Measurements from ENCODE around the gene KCNA5. TPM values are rescaled to one million over a fixed set of nuclear protein-coding genes. Genes with fewer than 3 reads are reported as not detected.

Gene KCNA5
- total and polyA plus RNA-seq, 9 of the 15 experiments (the other 6 are each of a cell fraction or from before 2014, with no cell fraction given): not detected

DNA sequence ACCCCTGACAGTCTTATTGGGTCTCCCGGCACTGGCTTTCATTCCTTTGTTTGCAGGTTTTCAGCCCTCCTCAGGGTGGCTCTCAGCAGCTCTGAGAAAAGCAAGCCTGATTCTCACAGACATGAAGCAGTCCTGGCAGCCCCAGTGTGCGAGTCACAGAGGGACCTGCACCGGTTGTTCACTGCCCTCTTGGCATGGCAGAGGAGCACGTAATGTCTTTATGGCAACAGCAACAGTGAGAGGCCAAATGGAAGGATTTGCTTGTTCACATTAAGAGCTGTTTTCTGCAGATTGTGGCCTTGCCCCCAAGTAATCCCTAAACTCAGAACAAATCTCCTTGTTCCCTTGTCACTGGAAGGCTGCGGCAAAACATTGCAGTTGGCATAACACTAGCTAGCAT is 3.4 kb downstream of the KCNA5 start:
- 0% methylated on average over 4 of the region's 5 CpGs for whole genome bisulfite sequencing (ENCODE audit: insufficient coverage, low coverage, missing lambda C conversion rate)
- no TSS peak for BruUV-seq (replicated peaks)
- TF ChIP-seq, protein P1, sequence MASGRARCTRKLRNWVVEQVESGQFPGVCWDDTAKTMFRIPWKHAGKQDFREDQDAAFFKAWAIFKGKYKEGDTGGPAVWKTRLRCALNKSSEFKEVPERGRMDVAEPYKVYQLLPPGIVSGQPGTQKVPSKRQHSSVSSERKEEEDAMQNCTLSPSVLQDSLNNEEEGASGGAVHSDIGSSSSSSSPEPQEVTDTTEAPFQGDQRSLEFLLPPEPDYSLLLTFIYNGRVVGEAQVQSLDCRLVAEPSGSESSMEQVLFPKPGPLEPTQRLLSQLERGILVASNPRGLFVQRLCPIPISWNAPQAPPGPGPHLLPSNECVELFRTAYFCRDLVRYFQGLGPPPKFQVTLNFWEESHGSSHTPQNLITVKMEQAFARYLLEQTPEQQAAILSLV (tag; IDR thresholded peaks at IDR 0.05): no peak
- TF ChIP-seq SAFB2 (IDR thresholded peaks at IDR 0.05; ENCODE audit: borderline replicate concordance, low read depth, low read length, severe bottlenecking) (no peak), ZNF445 (CRISPR knock-in tag; IDR thresholded peaks at IDR 0.05; ENCODE audit: low read depth) (no peak), PBX2 (CRISPR knock-in tag; IDR thresholded peaks at IDR 0.05; ENCODE audit: low read depth) (no peak), PBX2 (tag; conservative IDR thresholded peaks at IDR 0.05; ENCODE audit: low read depth) (no peak), MXI1 (IDR thresholded peaks at IDR 0.05; ENCODE audit: low read depth, low read length) (no peak), PYGO2 (tag; IDR thresholded peaks at IDR 0.05) (no peak), HBP1 (CRISPR knock-in tag; IDR thresholded peaks at IDR 0.05) (no peak), TCFL5 (CRISPR knock-in tag; conservative IDR thresholded peaks at IDR 0.05) (no peak), IRF1 (CRISPR knock-in tag; IDR thresholded peaks at IDR 0.05; ENCODE audit: borderline replicate concordance) (no peak), ZFP36 (IDR thresholded peaks at IDR 0.05; ENCODE audit: low read depth, low read length, partially characterized antibody) (no peak), EP300 (IDR thresholded peaks at IDR 0.05; ENCODE audit: low read length) (no peak)
- TF ChIP-seq, protein P2, sequence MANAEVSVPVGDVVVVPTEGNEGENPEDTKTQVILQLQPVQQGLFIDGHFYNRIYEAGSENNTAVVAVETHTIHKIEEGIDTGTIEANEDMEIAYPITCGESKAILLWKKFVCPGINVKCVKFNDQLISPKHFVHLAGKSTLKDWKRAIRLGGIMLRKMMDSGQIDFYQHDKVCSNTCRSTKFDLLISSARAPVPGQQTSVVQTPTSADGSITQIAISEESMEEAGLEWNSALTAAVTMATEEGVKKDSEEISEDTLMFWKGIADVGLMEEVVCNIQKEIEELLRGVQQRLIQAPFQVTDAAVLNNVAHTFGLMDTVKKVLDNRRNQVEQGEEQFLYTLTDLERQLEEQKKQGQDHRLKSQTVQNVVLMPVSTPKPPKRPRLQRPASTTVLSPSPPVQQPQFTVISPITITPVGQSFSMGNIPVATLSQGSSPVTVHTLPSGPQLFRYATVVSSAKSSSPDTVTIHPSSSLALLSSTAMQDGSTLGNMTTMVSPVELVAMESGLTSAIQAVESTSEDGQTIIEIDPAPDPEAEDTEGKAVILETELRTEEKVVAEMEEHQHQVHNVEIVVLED (CRISPR knock-in tag; IDR thresholded peaks at IDR 0.05): no peak
- ChIA-PET POLR2A (no interaction called here), CTCF (ENCODE audit: low intra/inter-chr PET ratio) (no interaction called here)
- intact Hi-C loops (cut with micrococcal nuclease) (no loop called here), in situ Hi-C loops (cut with MboI) (no loop called here)
- peaks cover 0 to 35% of the 10 kb centered on the region in 2 experiments; a peak in 2 of 5 replicates for H3K27me3 ChIP-seq (ENCODE audit: control insufficient read depth in 2 of 2, insufficient read depth in 2 of 2, low read length in 2 of 2)
- ATAC-seq (no peak), FAIRE-seq (no peak), DNase-seq (ENCODE audit: extremely low read depth in 1 of 4, low spot score in 3 of 4) (no peak)
- no peaks in the 10 kb centered on the region for H3K79me2 ChIP-seq (ENCODE audit: control insufficient read depth, insufficient read depth, low read length)
- H3K9me1 ChIP-seq (ENCODE audit: control insufficient read depth, insufficient read depth, low read length): no peaks in the 10 kb centered on the region
- no peaks in the 10 kb centered on the region for H3K9me3 ChIP-seq (replicated peaks; ENCODE audit: control insufficient read depth, insufficient read depth, low read depth, low read length)
- H3K27ac ChIP-seq (ENCODE audit: extremely low read depth, low read depth, low read length): no peak overlapping the region
- H3K9ac ChIP-seq (ENCODE audit: insufficient read depth in 1 of 2, low read depth in 2 of 2, low read length in 2 of 2): no peak overlapping the region
- no peaks in the 10 kb centered on the region for H3K36me3 ChIP-seq (ENCODE audit: control insufficient read depth, insufficient read depth, low read length)
- H2AFZ ChIP-seq (ENCODE audit: low read depth, low read length): no peak overlapping the region
- no peak overlapping the region for H3K4me3 ChIP-seq
- no peaks in the 10 kb centered on the region for H3K4me1 ChIP-seq (replicated peaks in 1 of 2; ENCODE audit: control insufficient read depth in 2 of 2, insufficient read depth in 2 of 2, low read length in 2 of 2)
- H3K4me2 ChIP-seq (ENCODE audit: insufficient read depth, low read length): no peak overlapping the region
- no peaks in the 10 kb centered on the region for H4K20me1 ChIP-seq (replicated peaks; ENCODE audit: control insufficient read depth, insufficient read depth, low read length)
